GM12865 (cell line): ENCODE measurements around the gene SLC25A14.
A peak's percentile ranks its signal among the peaks of the same experiment; 100 is the strongest.

Source experiments
- DNase-seq: peaks from one replicate; pipeline ENCODE4 v3.0.0; 2010; ENCODE audit warnings: low read depth
- H3K4me3 ChIP-seq: 2 replicates; pipeline ENCODE4 v1.5.1; 2011; ENCODE audit warnings: mild to moderate bottlenecking, low read depth, low read length, control low read depth
- CTCF ChIP-seq: IDR thresholded peaks from 2 replicates; pipeline ENCODE4 v1.5.1; 2011; ENCODE audit warnings: low read length, control low read depth, low read depth, inconsistent platforms; ENCODE audit not compliant: insufficient read depth; ENCODE audit errors: missing control alignments

The SLC25A14 gene

GRCh38 chrX:130402208-130402684, 62.5 kb downstream of the SLC25A14 start:
- no peak for DNase-seq
- H3K4me3 ChIP-seq: peak overlapping the region; percentile 72
- no peak for TF ChIP-seq CTCF

- no peak for TF ChIP-seq CTCF
- DNase-seq: no peak
- H3K4me3 ChIP-seq: no peak overlapping the region
Measured at GRCh38 chrX:130413415-130413814, 73.7 kb downstream of the SLC25A14 start.

GRCh38 chrX:130414800-130415199, 75.1 kb downstream of the SLC25A14 start:
- no peak overlapping the region for H3K4me3 ChIP-seq
- no peak for TF ChIP-seq CTCF
- DNase-seq: no peak

DNA sequence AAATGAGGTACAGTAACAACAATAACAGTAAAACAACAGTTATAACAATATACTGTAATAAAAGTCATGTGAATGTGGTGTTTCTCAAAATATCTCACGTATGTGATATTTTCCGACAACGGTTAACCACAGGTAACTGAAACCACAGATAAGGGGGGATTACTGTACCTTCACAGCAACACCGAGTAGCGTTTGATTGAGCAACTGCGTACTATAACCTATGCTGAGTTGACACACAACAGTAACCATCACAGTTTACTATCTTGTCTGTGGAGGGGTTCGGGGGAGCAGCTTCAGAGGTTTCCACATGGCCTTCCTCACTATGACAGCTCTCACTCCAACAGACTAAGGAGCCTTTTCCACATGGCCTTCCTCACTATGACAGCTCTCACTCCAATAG, 75.5 kb downstream of the SLC25A14 start:
- no peak overlapping the region for H3K4me3 ChIP-seq
- no peak for DNase-seq
- TF ChIP-seq CTCF: no peak

DNA sequence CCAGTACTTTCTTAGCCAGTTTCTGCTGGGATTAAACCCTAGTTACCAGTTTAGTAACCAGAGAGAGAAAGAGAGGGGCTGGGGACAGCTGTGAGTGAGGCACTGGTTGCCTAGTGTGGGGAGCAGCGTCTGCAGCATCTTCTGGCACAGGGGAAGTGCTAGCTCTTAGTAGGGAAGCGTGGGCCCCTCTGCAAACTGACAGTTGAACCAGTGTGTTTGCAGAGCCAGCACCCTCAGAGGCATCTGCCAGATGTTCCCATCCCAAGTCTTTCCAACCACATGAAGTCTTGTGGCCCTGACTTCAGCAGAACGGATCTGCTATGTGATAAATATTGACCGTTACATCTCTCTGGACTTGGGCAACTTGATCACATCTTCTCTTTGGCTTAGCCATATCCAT, 77.1 kb downstream of the SLC25A14 start:
- H3K4me3 ChIP-seq: no peak overlapping the region
- DNase-seq: no peak
- TF ChIP-seq CTCF: no peak

DNA sequence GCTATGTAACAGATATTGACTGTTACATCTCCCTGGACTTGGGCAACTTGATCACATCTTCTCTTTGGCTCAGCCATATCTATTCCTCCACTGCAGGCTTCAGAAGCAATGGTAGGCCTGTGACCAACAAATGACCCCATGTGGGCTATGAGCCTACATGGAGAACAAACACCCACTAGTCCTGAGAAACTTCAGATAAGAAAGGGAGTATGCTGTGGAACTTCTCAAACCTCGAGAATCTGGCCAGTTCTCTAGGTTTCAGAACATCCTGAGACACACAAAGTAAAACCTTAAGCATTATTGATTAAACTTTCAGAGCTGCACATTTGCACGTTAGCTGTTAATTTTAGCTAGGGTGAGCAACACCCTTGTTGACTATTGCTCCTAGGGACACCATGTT, 78.3 kb downstream of the SLC25A14 start:
- DNase-seq: no peak

More for the DNA sequence above, 78.3 kb downstream of the SLC25A14 start:
- no peak for TF ChIP-seq CTCF
- H3K4me3 ChIP-seq: no peak overlapping the region
